ENCODE data around the gene XYLT1.

Gene XYLT1

GRCh38 chr16:17302214-17302613 lies 168.5 kb downstream of the XYLT1 start:
- no peak for DNase-seq

- no peak for DNase-seq
These were observed 169.1 kb downstream of the XYLT1 start for GRCh38 chr16:17301593-17302135.

GRCh38 chr16:17301184-17301583 lies 169.6 kb downstream of the XYLT1 start:
- no peak for DNase-seq

- DNase-seq = no peak
These were observed 171.0 kb downstream of the XYLT1 start for GRCh38 chr16:17299790-17300189.

- DNase-seq = no peak
These were observed 172.5 kb downstream of the XYLT1 start for GRCh38 chr16:17298238-17298637.

GRCh38 chr16:17296431-17296830 lies 174.3 kb downstream of the XYLT1 start:
- no peak for DNase-seq

GRCh38 chr16:17295948-17296347 lies 174.8 kb downstream of the XYLT1 start:
- no peak for DNase-seq

GRCh38 chr16:17294856-17295255 lies 175.9 kb downstream of the XYLT1 start:
- no peak for DNase-seq

GRCh38 chr16:17293813-17294558 lies 176.8 kb downstream of the XYLT1 start:
- no peak for DNase-seq

- no peak for DNase-seq
These were observed 179.5 kb downstream of the XYLT1 start for GRCh38 chr16:17291289-17291688.

- no peak for DNase-seq
These were observed 180.8 kb downstream of the XYLT1 start for GRCh38 chr16:17289674-17290635.

GRCh38 chr16:17289050-17289449 lies 181.7 kb downstream of the XYLT1 start:
- DNase-seq = no peak

GRCh38 chr16:17287166-17287800 lies 183.5 kb downstream of the XYLT1 start:
- DNase-seq = no peak

GRCh38 chr16:17286443-17286842 lies 184.3 kb downstream of the XYLT1 start:
- no peak for DNase-seq

- no peak for DNase-seq
These were observed 187.7 kb downstream of the XYLT1 start for GRCh38 chr16:17283016-17283415.

GRCh38 chr16:17282247-17282646 lies 188.5 kb downstream of the XYLT1 start:
- no peak for DNase-seq

GRCh38 chr16:17281052-17281451 lies 189.7 kb downstream of the XYLT1 start:
- DNase-seq = no peak

- no peak for DNase-seq
These were observed 191.8 kb downstream of the XYLT1 start for GRCh38 chr16:17278988-17279387.

- DNase-seq = no peak
These were observed 192.8 kb downstream of the XYLT1 start for GRCh38 chr16:17277981-17278381.

- DNase-seq = no peak
These were observed 194.2 kb downstream of the XYLT1 start for GRCh38 chr16:17276610-17277009.

- DNase-seq = no peak
These were observed 194.7 kb downstream of the XYLT1 start for GRCh38 chr16:17276010-17276530.

- no peak for DNase-seq
These were observed 195.4 kb downstream of the XYLT1 start for GRCh38 chr16:17275076-17276009.

All from NCI-H748 treated with DMSO at 0.1 percent for 48 hours (cell line).